Measurements from ENCODE around the gene SMARCC1.

Gene SMARCC1

GRCh38 chr3:47646362-47646761, 135.3 kb downstream of the SMARCC1 start:
- H3K4me3 ChIP-seq (ENCODE audit: low read depth, low read length), result no peak overlapping the region
- no peak for TF ChIP-seq POLR2A (IDR thresholded peaks at IDR 0.05; ENCODE audit: extremely low read depth, insufficient read length)
- TF ChIP-seq, protein P1, sequence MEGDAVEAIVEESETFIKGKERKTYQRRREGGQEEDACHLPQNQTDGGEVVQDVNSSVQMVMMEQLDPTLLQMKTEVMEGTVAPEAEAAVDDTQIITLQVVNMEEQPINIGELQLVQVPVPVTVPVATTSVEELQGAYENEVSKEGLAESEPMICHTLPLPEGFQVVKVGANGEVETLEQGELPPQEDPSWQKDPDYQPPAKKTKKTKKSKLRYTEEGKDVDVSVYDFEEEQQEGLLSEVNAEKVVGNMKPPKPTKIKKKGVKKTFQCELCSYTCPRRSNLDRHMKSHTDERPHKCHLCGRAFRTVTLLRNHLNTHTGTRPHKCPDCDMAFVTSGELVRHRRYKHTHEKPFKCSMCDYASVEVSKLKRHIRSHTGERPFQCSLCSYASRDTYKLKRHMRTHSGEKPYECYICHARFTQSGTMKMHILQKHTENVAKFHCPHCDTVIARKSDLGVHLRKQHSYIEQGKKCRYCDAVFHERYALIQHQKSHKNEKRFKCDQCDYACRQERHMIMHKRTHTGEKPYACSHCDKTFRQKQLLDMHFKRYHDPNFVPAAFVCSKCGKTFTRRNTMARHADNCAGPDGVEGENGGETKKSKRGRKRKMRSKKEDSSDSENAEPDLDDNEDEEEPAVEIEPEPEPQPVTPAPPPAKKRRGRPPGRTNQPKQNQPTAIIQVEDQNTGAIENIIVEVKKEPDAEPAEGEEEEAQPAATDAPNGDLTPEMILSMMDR (IDR thresholded peaks at IDR 0.05; ENCODE audit: low read depth, low read length), result no peak
- no peak for TF ChIP-seq MYC (IDR thresholded peaks at IDR 0.05; ENCODE audit: low read depth, low read length)
- no peak for DNase-seq (ENCODE audit: low read depth)

- TF ChIP-seq, protein P1 (IDR thresholded peaks at IDR 0.05; ENCODE audit: low read depth, low read length), result no peak
- TF ChIP-seq POLR2A (IDR thresholded peaks at IDR 0.05; ENCODE audit: extremely low read depth, insufficient read length), result no peak
- no peak for TF ChIP-seq MYC (IDR thresholded peaks at IDR 0.05; ENCODE audit: low read depth, low read length)
- TF ChIP-seq, protein P2, sequence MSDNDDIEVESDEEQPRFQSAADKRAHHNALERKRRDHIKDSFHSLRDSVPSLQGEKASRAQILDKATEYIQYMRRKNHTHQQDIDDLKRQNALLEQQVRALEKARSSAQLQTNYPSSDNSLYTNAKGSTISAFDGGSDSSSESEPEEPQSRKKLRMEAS (IDR thresholded peaks at IDR 0.05; ENCODE audit: low read depth, low read length), result no peak
- H3K4me3 ChIP-seq (ENCODE audit: low read depth, low read length), result no peak overlapping the region
- no peak for DNase-seq (ENCODE audit: low read depth)
Measured at GRCh38 chr3:47645551-47645950, 136.1 kb downstream of the SMARCC1 start.

- TF ChIP-seq, protein P1 (IDR thresholded peaks at IDR 0.05; ENCODE audit: low read depth, low read length), result no peak
- TF ChIP-seq, protein P2 (IDR thresholded peaks at IDR 0.05; ENCODE audit: low read depth, low read length), result no peak
- TF ChIP-seq POLR2A (IDR thresholded peaks at IDR 0.05; ENCODE audit: extremely low read depth, insufficient read length), result no peak
- TF ChIP-seq MYC (IDR thresholded peaks at IDR 0.05; ENCODE audit: low read depth, low read length), result no peak
- no peak overlapping the region for H3K4me3 ChIP-seq (ENCODE audit: low read depth, low read length)
- no peak for DNase-seq (ENCODE audit: low read depth)
Measured at GRCh38 chr3:47643092-47643491, 138.6 kb downstream of the SMARCC1 start.

DNA sequence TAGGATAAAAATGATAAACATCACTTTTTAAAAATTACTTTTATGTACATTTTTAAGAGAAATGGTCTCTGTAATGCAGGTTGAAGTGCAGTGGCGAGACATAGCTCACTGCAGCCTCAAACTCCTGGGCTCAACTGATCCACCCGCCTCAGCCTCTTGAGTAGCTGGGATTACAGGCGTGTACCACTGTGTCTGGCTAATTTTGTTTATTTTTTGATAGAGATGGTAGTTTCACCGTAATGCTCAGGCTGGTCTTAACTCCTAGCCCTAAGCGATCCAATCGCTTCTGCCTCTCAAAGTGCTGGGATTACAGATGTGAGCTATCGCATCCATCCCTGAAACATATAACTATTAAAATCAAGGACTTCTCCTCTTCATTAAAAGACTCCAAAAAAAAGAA, 140.0 kb downstream of the SMARCC1 start:
- TF ChIP-seq, protein P2 (IDR thresholded peaks at IDR 0.05; ENCODE audit: low read depth, low read length), result no peak
- TF ChIP-seq, protein P1 (IDR thresholded peaks at IDR 0.05; ENCODE audit: low read depth, low read length), result no peak
- TF ChIP-seq MYC (IDR thresholded peaks at IDR 0.05; ENCODE audit: low read depth, low read length) (no peak), POLR2A (IDR thresholded peaks at IDR 0.05; ENCODE audit: extremely low read depth, insufficient read length) (no peak)

DNA sequence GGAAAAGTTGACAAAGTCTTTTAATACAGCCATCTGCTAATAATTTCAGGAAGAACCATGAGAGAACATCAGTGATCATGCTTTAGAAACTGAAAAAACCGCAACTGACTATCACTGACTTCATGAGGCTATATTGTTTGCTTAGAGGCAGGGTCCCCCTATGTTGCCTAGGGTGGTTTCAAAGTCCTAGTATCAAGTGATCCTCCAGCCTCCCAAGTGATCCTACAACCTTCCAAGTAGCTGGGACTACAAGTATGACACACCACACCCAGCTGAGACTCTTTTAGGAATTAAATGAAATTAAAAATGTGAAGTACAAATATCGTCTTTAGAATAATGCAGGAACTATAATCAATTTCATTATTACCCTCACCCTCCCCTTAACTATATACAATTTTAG, 144.8 kb downstream of the SMARCC1 start:
- TF ChIP-seq, protein P2 (IDR thresholded peaks at IDR 0.05; ENCODE audit: low read depth, low read length), result no peak
- TF ChIP-seq MYC (IDR thresholded peaks at IDR 0.05; ENCODE audit: low read depth, low read length), result no peak
- no peak for TF ChIP-seq POLR2A (IDR thresholded peaks at IDR 0.05; ENCODE audit: extremely low read depth, insufficient read length)
- TF ChIP-seq, protein P1 (IDR thresholded peaks at IDR 0.05; ENCODE audit: low read depth, low read length), result no peak
- H3K4me3 ChIP-seq (ENCODE audit: low read depth, low read length), result no peak overlapping the region
- DNase-seq (ENCODE audit: low read depth), result no peak

More for the DNA sequence above, 140.0 kb downstream of the SMARCC1 start:
- no peak for DNase-seq (ENCODE audit: low read depth)
- H3K4me3 ChIP-seq (ENCODE audit: low read depth, low read length), result no peak overlapping the region

GRCh38 chr3:47636225-47636624, 145.5 kb downstream of the SMARCC1 start:
- DNase-seq (ENCODE audit: low read depth), result no peak
- H3K4me3 ChIP-seq (ENCODE audit: low read depth, low read length), result no peak overlapping the region
- no peak for TF ChIP-seq POLR2A (IDR thresholded peaks at IDR 0.05; ENCODE audit: extremely low read depth, insufficient read length)
